Measurements from ENCODE around the gene SRGAP3.
A peak's percentile ranks its signal among the peaks of the same experiment; 100 is the strongest.

The SRGAP3 gene

GRCh38 chr3:9069971-9070370, 179.5 kb downstream of the SRGAP3 start (continued):
- no peak for TF ChIP-seq TCF7L2 (IDR thresholded peaks at IDR 0.05; ENCODE audit: borderline replicate concordance, low read depth, low read length)

GRCh38 chr3:9068051-9068450, 181.4 kb downstream of the SRGAP3 start:
- H3K36me3 ChIP-seq (ENCODE audit: control insufficient read depth in 2 of 2, insufficient read depth in 1 of 2, low read length in 2 of 2), result no peaks in the 10 kb centered on the region
- no peak overlapping the region for H3K27ac ChIP-seq (ENCODE audit: extremely low read depth, low read depth, low read length)
- no peaks in the 10 kb centered on the region for H3K4me1 ChIP-seq (ENCODE audit: control insufficient read depth, insufficient read depth, low read length)
- ChIA-PET POLR2A (no interaction called here), CTCF (interaction anchor here (0.7 to 3.9 kb wide), 20 partner anchors 8 to 1681 kb away, joined by 3 to 28 read pairs (median 4); no protein-coding TSS in a partner anchor)
- no peaks in the 10 kb centered on the region for H3K9me3 ChIP-seq (ENCODE audit: control insufficient read depth, insufficient read depth, low read depth, low read length)
- H3K4me3 ChIP-seq (ENCODE audit: low read depth, low read length), result no peak overlapping the region
- TF ChIP-seq ZNF23 (tag by site-specific recombination; IDR thresholded peaks at IDR 0.05; ENCODE audit: borderline replicate concordance) (no peak), ZNF426 (tag by site-specific recombination; IDR thresholded peaks at IDR 0.05) (no peak), ZNF548 (tag by site-specific recombination; IDR thresholded peaks at IDR 0.05) (no peak), TRIM28 (IDR thresholded peaks at IDR 0.05; ENCODE audit: borderline replicate concordance, low read length) (no peak), ZNF747 (tag by site-specific recombination; IDR thresholded peaks at IDR 0.05) (no peak), ZNF677 (tag by site-specific recombination; IDR thresholded peaks at IDR 0.05) (no peak), ZNF221 (tag by site-specific recombination; IDR thresholded peaks at IDR 0.05; ENCODE audit: borderline replicate concordance) (no peak)

- Histone ChIP-seq H3K36me3 (ENCODE audit: control insufficient read depth in 2 of 2, insufficient read depth in 1 of 2, low read length in 2 of 2) (no peaks in the 10 kb centered on the region), H3K4me1 (ENCODE audit: control insufficient read depth, insufficient read depth, low read length) (no peaks in the 10 kb centered on the region), H3K4me3 (ENCODE audit: low read depth, low read length) (no peak overlapping the region), H3K9me3 (ENCODE audit: control insufficient read depth, insufficient read depth, low read depth, low read length) (no peaks in the 10 kb centered on the region; the same call in 1 of the 2 replicates), H3K27ac (ENCODE audit: extremely low read depth, low read depth, low read length) (no peak overlapping the region)
- ChIA-PET POLR2A (interaction anchor here (0.5 kb wide), 1 partner anchor 296 kb away, joined by 3 read pairs; no protein-coding TSS in a partner anchor), CTCF (interaction anchor here (0.6 to 3.9 kb wide), 20 partner anchors 8 to 1682 kb away, joined by 3 to 28 read pairs (median 4); no protein-coding TSS in a partner anchor)
- TF ChIP-seq ZNF341 (tag by site-specific recombination; IDR thresholded peaks at IDR 0.05; ENCODE audit: low read depth), result 0 out of 2 replicates have a peak, but pooled peaks have one; percentile 44
- peak; percentile 68 for TF ChIP-seq CTCF (tag by site-specific recombination; IDR thresholded peaks at IDR 0.05)
- TF ChIP-seq ZNF654 (tag by site-specific recombination; IDR thresholded peaks at IDR 0.05; ENCODE audit: low read depth), result peak; percentile 97
- no peak; the same call in 1 of the 2 replicates for TF ChIP-seq ZNF660 (tag by site-specific recombination; IDR thresholded peaks at IDR 0.05)
- TF ChIP-seq KLF16 (tag by site-specific recombination; IDR thresholded peaks at IDR 0.05), result no peak
These were observed 182.0 kb downstream of the SRGAP3 start for GRCh38 chr3:9067352-9067975.

DNA sequence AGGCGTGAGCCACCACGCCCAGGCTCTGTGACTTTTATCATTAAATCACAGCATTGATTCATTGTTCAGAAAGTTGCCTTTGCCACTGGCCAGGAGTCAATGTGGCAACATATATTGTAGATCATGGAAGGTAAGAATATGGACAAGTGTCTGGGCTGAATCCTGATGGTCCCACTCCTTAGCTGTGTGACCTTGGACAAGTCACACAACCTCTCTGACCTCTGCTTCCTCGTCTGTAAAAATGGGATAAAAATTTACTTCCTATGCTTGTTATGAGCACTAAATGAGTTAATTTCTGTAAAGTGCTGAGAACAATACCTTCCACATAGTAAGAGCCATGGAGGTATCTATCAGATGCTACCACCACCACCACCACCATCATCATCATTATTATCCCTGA, 182.7 kb downstream of the SRGAP3 start:
- CTCF ChIA-PET, result interaction anchor here (1.1 to 3.9 kb wide), 10 partner anchors 9 to 236 kb away, joined by 3 to 28 read pairs (median 4); no protein-coding TSS in a partner anchor
- no peaks in the 10 kb centered on the region; the same call in 1 of the 2 replicates for H3K9me3 ChIP-seq (ENCODE audit: control insufficient read depth, insufficient read depth, low read depth, low read length)
- H3K36me3 ChIP-seq (ENCODE audit: control insufficient read depth in 2 of 2, insufficient read depth in 1 of 2, low read length in 2 of 2), result no peaks in the 10 kb centered on the region
- no peak overlapping the region for H3K4me3 ChIP-seq (ENCODE audit: low read depth, low read length)
- no peaks in the 10 kb centered on the region for H3K4me1 ChIP-seq (ENCODE audit: control insufficient read depth, insufficient read depth, low read length)
- POLR2A ChIA-PET, result interaction anchor here (0.5 kb wide), 1 partner anchor 297 kb away, joined by 3 read pairs; no protein-coding TSS in a partner anchor
- no peak for TF ChIP-seq GLI2 (tag by site-specific recombination; IDR thresholded peaks at IDR 0.05; ENCODE audit: borderline replicate concordance, low read depth)
- no peak for TF ChIP-seq ZNF423 (tag by site-specific recombination; IDR thresholded peaks at IDR 0.05)
- no peak for TF ChIP-seq SP7 (tag by site-specific recombination; IDR thresholded peaks at IDR 0.05)
- TF ChIP-seq ZNF280D (tag by site-specific recombination; IDR thresholded peaks at IDR 0.05), result no peak
- peak; percentile 69 for TF ChIP-seq ZNF768 (tag by site-specific recombination; IDR thresholded peaks at IDR 0.05)
- no peak for TF ChIP-seq GLIS2 (tag by site-specific recombination; IDR thresholded peaks at IDR 0.05)
- no peak for TF ChIP-seq ZNF626 (tag by site-specific recombination; IDR thresholded peaks at IDR 0.05)
- no peak for TF ChIP-seq ZEB2 (tag by site-specific recombination; IDR thresholded peaks at IDR 0.05)
- no peak overlapping the region for H3K27ac ChIP-seq (ENCODE audit: extremely low read depth, low read depth, low read length)
